ENCODE data around the gene TWNK. TPM values are rescaled to one million over a fixed set of nuclear protein-coding genes. Genes with fewer than 3 reads are reported as not detected.
A peak's percentile ranks its signal among the peaks of the same experiment; 100 is the strongest.
"Not testable (repeated sequence)": the region's sequence is repeated elsewhere in the genome, so short reads cannot be mapped to it uniquely, and the experiment has no call there.

Gene TWNK
- total and polyA plus RNA-seq, 9 of the 15 experiments (the other 6 are each of a cell fraction or from before 2014, with no cell fraction given), result 11.6 to 34.7 (median 17.4) TPM

- peaks cover 12 to 43% of the 10 kb centered on the region in 2 experiments; a peak in 4 of 5 replicates for H3K4me1 ChIP-seq (replicated peaks in 1 of 2; ENCODE audit: control insufficient read depth in 2 of 2, insufficient read depth in 2 of 2, low read length in 2 of 2)
- CTCF ChIA-PET (ENCODE audit: low intra/inter-chr PET ratio); H2AFZ ChIP-seq (ENCODE audit: low read depth, low read length); H4K20me1 ChIP-seq (replicated peaks; ENCODE audit: control insufficient read depth, insufficient read depth, low read length); in situ Hi-C loops (cut with MboI); BruUV-seq (replicated peaks); H3K9me3 ChIP-seq (replicated peaks; ENCODE audit: control insufficient read depth, insufficient read depth, low read depth, low read length); H3K9me1 ChIP-seq (ENCODE audit: control insufficient read depth, insufficient read depth, low read length); H3K4me3 ChIP-seq; H3K79me2 ChIP-seq (ENCODE audit: control insufficient read depth, insufficient read depth, low read length); ATAC-seq; H3K36me3 ChIP-seq (ENCODE audit: control insufficient read depth, insufficient read depth, low read length); H3K27me3 ChIP-seq (ENCODE audit: control insufficient read depth in 2 of 2, insufficient read depth in 2 of 2, low read length in 2 of 2); H3K27ac ChIP-seq (ENCODE audit: extremely low read depth, low read depth, low read length); TF ChIP-seq NR4A1, ZNF740 (CRISPR knock-in tag; IDR thresholded peaks at IDR 0.05): not testable (repeated sequence)
- H3K9ac ChIP-seq (ENCODE audit: insufficient read depth in 1 of 2, low read depth in 2 of 2, low read length in 2 of 2), result peak overlapping the region in 1 of 2 experiments; percentile 45; a peak in 1 of 4 replicates
- DNase-seq (ENCODE audit: extremely low read depth in 1 of 4, low spot score in 3 of 4) (peak in 3 of 4 experiments; percentile 21 to 58 (median 53)), FAIRE-seq (peak; percentile 26)
- POLR2A ChIA-PET, result interaction anchor here (0.6 to 1.4 kb wide), 3 partner anchors 23 to 1679 kb away, joined by 3 to 5 read pairs (median 3); no protein-coding TSS in a partner anchor
- intact Hi-C loops (cut with micrococcal nuclease), result loop anchor here (5.0 to 10.0 kb wide), 2 partner anchors 33 to 410 kb away; no protein-coding TSS in a partner anchor
- H3K4me2 ChIP-seq (ENCODE audit: insufficient read depth, low read length), result peak overlapping the region; percentile 32; the same call in 1 of the 2 replicates
- 0% methylated on average over 4 of the region's 4 CpGs for WGBS (ENCODE audit: insufficient coverage, low coverage, missing lambda C conversion rate)
- TF ChIP-seq PTRF (tag; IDR thresholded peaks at IDR 0.05) (0 out of 2 replicates have a peak, but pooled peaks have one; percentile 47), ZBTB12 (CRISPR knock-in tag; IDR thresholded peaks at IDR 0.05) (0 out of 2 replicates have a peak, but pooled peaks have one; percentile 51), DDX20 (tag; IDR thresholded peaks at IDR 0.05; ENCODE audit: low read depth) (peak; percentile 47; the same call in 1 of the 2 replicates), CTBP1 (IDR thresholded peaks at IDR 0.05; ENCODE audit: borderline replicate concordance) (peak; percentile 16; the same call in 1 of the 2 replicates), TAL1 (IDR thresholded peaks at IDR 0.05) (peak; percentile 25; the same call in 1 of the 2 replicates), TCF3 (CRISPR knock-in tag; IDR thresholded peaks at IDR 0.05) (peak; percentile 34; the same call in 1 of the 2 replicates), CBFA2T3 (IDR thresholded peaks at IDR 0.05) (peak; percentile 74), HIVEP1 (CRISPR knock-in tag; IDR thresholded peaks at IDR 0.05) (0 out of 2 replicates have a peak, but pooled peaks have one; percentile 25), CBFA2T2 (conservative IDR thresholded peaks at IDR 0.05) (peak; percentile 40), KDM1A (IDR thresholded peaks at IDR 0.05) (peak in 1 of 2 experiments; percentile 29; a peak in 1 of 4 replicates), ZBTB7A (IDR thresholded peaks at IDR 0.05; ENCODE audit: borderline replicate concordance, control insufficient read depth, low read depth, low read length) (peak; percentile 38; the same call in 1 of the 2 replicates), NR4A1 (tag; IDR thresholded peaks at IDR 0.05) (peak; percentile 87), DMBX1 (CRISPR knock-in tag; IDR thresholded peaks at IDR 0.05; ENCODE audit: borderline replicate concordance) (peak; percentile 68), ZNF740 (tag; IDR thresholded peaks at IDR 0.05) (peak in 1 of 2 experiments; percentile 56; a peak in 1 of 4 replicates), TEAD1 (CRISPR knock-in tag; IDR thresholded peaks at IDR 0.05) (0 out of 4 replicates have a peak, but pooled peaks of 1 of the 2 experiments have one; percentile 18), ZNF583 (CRISPR knock-in tag; IDR thresholded peaks at IDR 0.05) (0 out of 2 replicates have a peak, but pooled peaks have one; percentile 43), MEF2D (tag; conservative IDR thresholded peaks at IDR 0.05; ENCODE audit: low read depth) (0 out of 2 replicates have a peak, but pooled peaks have one; percentile 47), ARID1B (IDR thresholded peaks at IDR 0.05) (peak; percentile 57; the same call in 1 of the 2 replicates)
- TF ChIP-seq, protein P1, sequence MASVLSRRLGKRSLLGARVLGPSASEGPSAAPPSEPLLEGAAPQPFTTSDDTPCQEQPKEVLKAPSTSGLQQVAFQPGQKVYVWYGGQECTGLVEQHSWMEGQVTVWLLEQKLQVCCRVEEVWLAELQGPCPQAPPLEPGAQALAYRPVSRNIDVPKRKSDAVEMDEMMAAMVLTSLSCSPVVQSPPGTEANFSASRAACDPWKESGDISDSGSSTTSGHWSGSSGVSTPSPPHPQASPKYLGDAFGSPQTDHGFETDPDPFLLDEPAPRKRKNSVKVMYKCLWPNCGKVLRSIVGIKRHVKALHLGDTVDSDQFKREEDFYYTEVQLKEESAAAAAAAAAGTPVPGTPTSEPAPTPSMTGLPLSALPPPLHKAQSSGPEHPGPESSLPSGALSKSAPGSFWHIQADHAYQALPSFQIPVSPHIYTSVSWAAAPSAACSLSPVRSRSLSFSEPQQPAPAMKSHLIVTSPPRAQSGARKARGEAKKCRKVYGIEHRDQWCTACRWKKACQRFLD (CRISPR knock-in tag; IDR thresholded peaks at IDR 0.05), result 0 out of 2 replicates have a peak, but pooled peaks have one; percentile 45
Measured at GRCh38 chr10:101034404-101034803, 47.1 kb downstream of the TWNK start.

Data from K562 (cell line).